C4-2B (cell line): Measurements from ENCODE around the gene SMKR1.

Experiments used
- ZFX ChIP-seq: fragments of 450-650 bp; IDR thresholded peaks from 2 replicates; pipeline ENCODE4 v1.6.1; 2017
- TF ChIP-seq, protein P1 (sequence below): fragments of 450-650 bp; conservative IDR thresholded peaks from 2 replicates; pipeline ENCODE4 v1.5.1; 2017; ENCODE audit warnings: mild to moderate bottlenecking

- TF ChIP-seq, protein P1, sequence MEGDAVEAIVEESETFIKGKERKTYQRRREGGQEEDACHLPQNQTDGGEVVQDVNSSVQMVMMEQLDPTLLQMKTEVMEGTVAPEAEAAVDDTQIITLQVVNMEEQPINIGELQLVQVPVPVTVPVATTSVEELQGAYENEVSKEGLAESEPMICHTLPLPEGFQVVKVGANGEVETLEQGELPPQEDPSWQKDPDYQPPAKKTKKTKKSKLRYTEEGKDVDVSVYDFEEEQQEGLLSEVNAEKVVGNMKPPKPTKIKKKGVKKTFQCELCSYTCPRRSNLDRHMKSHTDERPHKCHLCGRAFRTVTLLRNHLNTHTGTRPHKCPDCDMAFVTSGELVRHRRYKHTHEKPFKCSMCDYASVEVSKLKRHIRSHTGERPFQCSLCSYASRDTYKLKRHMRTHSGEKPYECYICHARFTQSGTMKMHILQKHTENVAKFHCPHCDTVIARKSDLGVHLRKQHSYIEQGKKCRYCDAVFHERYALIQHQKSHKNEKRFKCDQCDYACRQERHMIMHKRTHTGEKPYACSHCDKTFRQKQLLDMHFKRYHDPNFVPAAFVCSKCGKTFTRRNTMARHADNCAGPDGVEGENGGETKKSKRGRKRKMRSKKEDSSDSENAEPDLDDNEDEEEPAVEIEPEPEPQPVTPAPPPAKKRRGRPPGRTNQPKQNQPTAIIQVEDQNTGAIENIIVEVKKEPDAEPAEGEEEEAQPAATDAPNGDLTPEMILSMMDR, result no peak
- TF ChIP-seq ZFX, result no peak
Measured at GRCh38 chr7:129464194-129464593, 38.1 kb upstream of the SMKR1 start.
